Activated CD4-positive, alpha-beta T cell treated with anti-CD3 and anti-CD28 coated beads, Interleukin-2, amount 50 U/mL, for 16 hours (primary cell): Measurements from ENCODE around the gene CPXM2.

ENCODE experiments used
- DNase-seq: peaks from one replicate; pipeline ENCODE4 v3.0.0-alpha.2; 2020

CPXM2 gene

DNA sequence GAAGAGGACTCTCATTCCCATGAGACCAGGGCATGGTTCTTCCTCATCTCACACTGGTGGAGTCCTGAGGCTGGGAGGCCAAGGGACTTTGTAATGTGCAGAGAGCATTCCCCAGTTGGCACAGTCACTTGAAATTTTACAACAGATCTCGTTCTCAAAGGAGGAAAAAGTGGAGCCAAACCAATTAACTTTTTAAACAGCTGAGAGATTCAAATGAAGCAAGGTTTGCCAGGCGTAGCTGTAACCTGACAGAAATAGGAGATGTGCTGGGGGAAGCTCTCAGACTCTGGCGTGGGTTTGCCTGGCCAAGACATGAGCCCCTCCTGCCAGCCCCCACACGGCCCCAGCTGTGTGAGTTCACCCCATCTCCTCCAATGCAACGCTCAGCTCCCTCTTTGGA lies 12.0 kb upstream of the CPXM2 start:
- DNase-seq, result no peak

DNA sequence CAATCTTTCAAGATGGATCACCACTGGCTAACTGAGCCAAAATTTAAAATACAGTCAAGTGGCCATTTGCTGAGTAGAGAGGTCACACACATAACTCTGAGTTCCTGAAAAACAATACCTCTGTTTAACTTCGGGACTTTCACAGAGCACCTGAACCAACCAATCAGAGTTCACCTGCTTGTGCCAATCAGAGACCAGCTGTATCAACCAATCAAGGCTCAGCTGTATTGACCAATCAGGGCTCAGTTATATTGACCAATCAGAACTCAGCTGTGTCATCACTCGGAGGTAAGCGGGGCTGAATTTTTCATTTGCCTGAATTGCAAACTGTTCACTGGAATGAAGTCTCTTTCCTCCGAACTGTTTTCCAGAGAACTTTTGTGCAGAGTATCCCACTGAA lies 10.0 kb upstream of the CPXM2 start:
- DNase-seq, result no peak

DNA sequence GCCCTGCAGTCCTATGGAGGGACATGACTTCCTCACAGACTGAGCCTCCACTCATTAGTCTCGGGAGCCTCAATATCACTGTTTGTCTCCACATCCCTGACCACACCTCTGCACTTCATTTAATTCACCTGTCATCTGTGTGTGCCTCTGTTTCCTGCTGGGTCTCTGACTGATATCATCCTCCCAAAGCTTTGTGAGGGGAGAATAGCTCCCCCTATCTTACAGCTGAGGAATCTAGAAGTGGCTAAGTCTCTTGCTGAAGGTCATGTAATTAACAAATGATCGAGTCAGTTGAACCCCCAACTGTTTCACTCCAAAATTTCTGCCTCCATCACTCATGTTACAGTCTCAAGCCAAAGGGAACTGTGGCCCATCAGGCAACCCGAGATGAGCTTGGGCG lies 5.5 kb upstream of the CPXM2 start:
- DNase-seq, result no peak

DNA sequence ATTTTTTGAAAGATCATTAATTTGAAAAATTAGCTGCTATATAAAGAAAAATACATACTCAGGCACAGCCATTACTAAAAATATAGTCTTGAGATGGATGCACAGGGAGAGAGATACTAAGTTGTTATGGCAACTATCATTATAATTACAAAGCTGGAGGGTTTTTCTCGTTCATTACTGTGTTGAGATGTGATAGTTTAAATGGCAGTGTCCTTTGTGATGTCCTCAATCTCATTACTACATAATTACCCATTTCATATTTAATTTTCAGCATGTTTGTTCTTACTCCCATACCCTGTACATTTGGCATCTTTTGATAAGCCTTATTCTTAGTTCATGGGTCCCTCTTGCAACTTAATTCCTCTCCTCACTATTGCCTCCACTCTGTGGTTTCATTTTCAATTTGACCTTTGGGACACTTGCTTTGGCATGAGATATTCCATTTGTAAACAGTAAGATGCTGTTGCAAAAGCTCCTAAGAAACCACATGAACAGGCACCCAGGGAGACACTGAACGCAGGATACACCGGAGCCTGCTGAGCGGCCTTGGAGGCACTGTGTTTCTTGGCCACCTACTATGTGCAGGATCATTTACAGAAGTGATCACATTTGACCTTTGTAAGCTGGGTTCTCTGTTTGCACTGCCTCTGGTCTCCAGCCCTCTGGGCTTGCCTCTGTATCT lies 4.8 kb upstream of the CPXM2 start:
- DNase-seq, result no peak

GRCh38 chr10:123893651-123894050 lies 2.0 kb upstream of the CPXM2 start:
- DNase-seq, result no peak

DNA sequence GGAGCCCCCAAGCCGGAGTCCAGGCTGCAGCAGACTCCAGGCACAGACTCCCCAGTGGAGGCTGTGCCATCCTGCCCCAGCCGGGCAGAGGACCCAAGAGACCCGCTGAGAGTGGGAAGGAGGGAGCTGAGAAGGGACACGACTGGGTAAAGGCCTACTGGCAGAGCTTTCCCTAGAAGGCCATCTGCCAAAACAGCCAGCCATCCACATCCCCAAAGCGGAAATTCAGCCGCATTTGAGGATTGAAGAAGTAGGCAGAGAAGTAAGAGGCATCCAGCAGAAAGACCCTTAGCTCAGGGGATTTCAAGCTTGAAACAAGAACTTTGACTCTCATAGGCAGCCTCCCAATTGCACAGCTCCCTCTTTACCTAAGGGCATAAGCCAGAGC lies 857 bp downstream of the CPXM2 start:
- no peak for DNase-seq

DNA sequence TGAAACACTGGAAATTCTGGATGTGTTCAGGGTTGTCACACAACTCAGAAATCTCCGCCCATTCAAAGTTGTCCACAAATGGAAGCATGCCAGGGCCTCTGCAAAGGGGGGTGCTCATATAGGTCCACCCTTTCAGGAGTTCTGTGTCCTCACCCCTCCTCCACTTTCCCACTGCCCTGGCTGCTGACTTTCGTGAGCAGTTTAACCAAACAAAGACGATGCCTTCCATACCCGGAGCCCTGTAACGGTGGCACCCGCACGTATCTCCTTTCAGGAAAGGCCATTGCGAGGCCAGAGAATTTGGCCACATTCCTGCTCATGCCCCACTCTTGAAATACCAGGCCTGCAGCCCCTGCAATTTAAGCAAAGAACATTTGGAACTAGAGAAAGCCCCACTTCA lies 1.4 kb downstream of the CPXM2 start:
- DNase-seq, result no peak

- no peak for DNase-seq
Observed at GRCh38 chr10:123889821-123890220, 1.8 kb downstream of the CPXM2 start.

DNA sequence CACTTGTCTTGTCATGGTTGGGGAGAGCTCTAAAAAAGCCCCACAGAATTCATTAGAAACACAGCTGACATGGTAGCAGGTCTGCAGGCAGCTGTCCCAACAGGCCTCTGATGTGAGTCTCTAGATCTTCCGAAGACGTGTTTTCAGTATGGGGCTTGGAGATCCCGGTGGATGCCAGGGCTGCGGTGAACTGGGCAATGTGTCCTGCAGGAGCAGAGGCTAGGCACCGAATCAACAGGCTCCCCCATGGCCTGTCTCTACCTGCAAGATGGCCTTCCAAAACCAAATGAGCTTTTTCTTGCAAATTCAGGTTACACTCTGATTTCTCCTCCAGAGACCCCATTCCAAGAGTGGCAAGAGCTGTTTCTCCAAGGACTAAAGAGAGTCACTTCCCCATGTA lies 2.9 kb downstream of the CPXM2 start:
- no peak for DNase-seq

DNA sequence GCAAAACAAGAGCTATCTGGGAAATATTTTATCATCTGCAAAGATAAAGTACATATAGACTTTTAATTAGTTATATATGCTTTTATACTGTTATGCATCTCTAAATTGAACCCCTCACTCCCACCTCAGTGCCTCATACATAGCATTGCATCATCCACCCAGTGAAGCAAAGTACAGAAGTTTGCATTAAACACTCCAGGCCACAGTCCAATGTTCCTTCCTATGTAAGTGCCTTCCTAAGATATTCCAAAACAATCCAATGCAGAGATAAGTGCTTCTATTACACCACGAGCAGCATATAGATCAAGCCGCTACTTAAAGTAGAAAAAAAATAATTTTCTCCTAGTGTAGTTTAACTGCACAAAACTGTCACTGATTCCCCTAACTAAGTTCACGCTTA lies 3.4 kb downstream of the CPXM2 start:
- no peak for DNase-seq

GRCh38 chr10:123886292-123886691 lies 5.3 kb downstream of the CPXM2 start:
- DNase-seq, result no peak

GRCh38 chr10:123885406-123886170 lies 6.0 kb downstream of the CPXM2 start:
- DNase-seq, result no peak

DNA sequence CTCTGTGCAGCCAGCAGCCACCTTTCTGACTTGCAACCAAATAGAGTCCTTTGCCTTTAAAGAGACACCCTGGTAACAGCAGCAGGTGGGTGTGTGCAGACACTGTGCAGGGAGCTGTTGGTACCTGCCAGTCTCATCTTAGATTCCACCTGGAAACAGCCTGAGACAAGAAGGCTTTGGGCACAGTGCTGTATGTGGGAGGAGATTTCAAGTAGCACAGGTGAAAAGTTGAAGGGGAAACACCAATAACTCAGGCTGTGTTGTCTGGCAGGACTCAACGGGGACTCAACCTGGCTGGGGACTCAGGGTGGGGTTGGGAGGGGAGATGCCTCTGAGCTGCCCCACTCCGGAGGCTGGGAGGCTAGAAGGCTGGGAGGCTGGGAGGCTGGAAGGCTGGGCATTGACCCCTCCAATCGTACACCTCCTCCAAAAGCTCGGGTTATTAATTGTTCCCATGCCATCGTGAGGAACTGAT lies 6.7 kb downstream of the CPXM2 start:
- DNase-seq, result no peak

GRCh38 chr10:123884351-123884906 lies 7.2 kb downstream of the CPXM2 start:
- no peak for DNase-seq

DNA sequence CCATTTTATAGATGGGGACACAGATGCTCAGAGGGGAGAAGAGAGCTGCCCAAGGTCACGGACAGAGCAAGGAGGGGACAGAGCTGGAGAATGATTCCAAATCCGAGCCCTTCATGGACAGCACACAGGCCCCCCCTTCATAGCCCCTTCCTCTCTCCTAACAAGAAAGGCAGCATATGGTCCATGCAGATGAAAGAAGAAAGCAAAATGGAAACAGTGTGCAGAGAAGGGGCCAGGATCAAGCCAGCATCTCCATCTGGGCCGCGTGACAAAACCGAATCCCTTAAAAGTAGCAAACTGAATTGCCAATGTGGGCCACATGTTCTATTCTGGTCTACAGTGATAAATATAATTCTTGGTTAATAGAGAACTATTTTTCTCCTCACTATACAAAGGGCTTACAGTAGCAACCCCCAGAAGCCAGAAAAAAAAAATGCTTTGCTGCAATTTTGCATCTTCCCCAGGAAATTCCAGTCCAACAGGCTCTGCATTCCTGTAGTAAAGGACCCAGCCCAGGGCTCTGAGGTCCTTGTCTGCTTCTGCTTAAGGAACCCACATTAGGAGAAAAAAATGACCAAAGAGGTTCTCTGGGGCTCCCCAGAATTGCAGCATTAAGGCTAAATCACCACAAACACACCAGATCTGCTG lies 7.8 kb downstream of the CPXM2 start:
- DNase-seq, result no peak

GRCh38 chr10:123882681-123883445 lies 8.7 kb downstream of the CPXM2 start:
- DNase-seq, result no peak

DNA sequence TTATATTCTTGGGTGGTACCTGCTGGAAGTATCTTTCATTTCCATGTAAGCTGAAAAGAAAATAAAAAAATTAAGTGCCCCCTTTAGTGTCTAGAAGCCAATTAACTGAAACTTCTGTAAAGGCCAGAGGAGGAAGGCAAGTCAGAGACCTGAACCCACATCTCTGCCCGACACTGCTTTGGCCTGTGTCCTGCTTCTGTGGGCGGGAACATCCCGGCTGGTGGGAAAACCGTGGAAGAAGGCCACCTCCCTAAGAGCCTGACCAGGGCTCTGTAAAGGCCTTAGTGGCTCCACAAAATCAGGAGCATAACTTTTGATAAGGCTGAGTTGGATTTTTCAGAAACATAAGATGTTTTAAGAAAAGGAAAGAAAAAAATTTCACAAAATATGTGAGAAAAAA lies 9.4 kb downstream of the CPXM2 start:
- DNase-seq, result no peak

DNA sequence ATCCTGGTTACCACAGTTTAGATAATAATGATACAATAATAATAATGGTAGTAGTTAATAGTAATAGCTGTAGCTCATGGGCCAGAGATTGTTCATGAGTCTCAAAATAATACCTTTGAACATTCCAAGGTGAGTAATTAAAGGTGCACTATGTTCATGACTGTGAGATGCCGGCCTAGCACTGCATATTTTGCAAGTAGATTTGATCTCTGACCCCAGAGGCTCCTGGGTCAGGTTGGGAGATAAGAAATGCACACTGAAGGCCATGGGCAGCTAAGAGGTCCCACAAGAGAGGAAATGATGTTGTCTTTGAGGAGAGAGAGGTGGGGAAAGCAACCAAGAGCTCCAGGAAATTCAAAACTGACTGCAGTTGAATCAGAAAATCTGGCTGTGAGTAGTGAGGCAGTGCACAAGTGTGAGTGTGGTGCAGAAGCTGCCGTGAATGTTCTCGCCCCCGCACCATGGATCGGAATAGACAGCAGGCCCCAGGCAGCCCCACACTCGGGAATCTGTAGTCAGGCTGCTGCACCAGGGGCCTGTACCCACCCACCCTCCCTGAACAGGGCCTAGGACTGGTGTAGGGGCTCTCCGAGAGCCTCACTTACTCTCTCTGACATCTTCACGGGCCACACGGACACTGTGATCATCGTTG lies 11.9 kb downstream of the CPXM2 start:
- DNase-seq, result no peak

DNA sequence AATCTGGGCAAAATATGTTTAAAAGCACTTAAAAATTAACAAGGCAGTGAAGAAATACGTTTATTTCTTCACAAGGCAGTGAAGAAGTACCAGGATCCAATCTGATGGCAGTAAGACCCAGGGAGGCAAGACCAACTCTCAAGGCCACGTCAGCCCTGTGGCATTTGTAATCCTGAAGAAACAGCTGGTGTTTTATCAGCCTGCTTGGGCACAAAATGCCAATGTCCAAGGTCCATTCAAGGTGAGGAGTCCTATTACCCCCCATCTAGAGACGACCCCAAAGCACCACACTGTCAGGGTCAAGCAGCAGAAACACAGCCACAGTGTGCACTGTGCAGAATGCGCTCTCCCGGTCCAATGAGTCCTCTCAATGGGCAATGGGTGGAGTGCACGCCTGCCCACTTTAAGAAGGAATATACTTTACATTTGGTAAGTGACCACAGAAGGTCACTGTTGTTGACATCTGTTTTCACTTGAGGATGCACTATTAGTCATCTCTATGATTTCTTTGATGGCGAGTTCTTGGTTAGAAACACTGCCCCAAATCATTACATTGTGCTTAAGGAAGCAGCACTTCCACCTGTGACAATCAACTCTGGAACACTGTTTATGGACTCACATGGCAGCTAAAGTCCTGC lies 12.8 kb downstream of the CPXM2 start:
- DNase-seq, result no peak

DNA sequence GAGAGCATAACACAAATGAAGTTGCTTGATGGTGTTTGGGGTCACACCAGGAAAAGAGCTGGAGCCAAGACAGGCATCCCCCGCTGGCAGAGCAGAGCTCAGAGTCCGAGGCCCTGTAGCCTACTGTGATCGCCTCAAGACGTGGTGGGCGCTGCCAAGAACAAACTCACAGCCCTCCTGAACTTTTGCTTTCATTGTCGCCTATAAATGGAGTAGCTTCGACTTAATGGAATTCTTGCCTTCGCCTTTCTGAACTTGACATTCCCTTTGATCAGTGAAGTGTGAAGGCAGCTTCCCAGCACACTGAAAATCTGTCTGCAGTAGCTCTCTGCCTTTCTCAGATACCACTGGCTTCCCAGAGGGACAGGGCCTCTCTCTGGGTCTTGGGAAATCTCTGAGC lies 21.3 kb downstream of the CPXM2 start:
- no peak for DNase-seq

- no peak for DNase-seq
Observed at GRCh38 chr10:123869020-123869414, 22.6 kb downstream of the CPXM2 start.
